HG03159 (cell line): ENCODE data around the gene TTC39B.
"Not testable (repeated sequence)": the region's sequence is repeated elsewhere in the genome, so short reads cannot be mapped to it uniquely, and the experiment has no call there.

Source experiments
- ATAC-seq: cut with Tn5 transposase; IDR thresholded peaks from one replicate; pipeline ENCODE4 v1.9.1; 2021; ENCODE audit warnings: mild to moderate bottlenecking, moderate library complexity; ENCODE audit not compliant: unreplicated experiment

The TTC39B gene

DNA sequence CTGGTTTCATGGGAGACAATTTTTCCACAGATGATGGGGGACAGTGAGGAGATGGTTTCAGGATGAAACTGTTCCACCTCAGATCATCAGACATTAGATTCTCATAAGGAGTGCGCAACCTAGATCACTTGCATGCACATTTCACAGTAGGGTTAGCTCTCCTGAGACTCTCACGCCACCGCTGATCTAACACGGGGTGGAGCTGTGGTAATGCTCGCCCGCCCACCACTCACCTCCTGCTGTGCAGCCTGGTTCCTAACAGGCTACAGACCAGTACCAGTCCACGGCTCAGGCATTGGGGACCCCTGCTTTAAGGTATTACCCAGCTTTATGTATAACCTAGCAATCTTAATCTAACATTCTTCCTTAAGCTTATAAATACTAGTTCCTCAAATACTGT, 35.6 kb downstream of the TTC39B start:
- no peak for ATAC-seq

DNA sequence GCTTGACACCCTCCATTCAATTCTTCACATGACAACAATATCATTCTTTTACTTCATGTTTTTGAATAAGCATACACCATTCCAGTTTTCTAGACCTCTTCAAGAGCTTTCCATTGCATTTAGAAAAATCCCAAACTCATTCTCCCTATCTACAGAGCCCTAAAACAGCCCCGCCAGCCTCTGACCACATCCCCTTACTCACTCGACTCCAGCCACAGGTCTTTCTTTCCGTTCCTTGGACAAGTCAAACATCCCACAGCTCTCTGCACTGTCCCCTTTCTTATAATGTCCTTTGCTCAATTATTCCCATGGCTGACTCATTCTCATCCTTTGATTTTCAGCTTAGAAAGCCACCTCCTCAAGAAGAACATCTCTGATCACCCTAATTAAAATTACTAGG, 38.2 kb downstream of the TTC39B start:
- ATAC-seq: no peak

DNA sequence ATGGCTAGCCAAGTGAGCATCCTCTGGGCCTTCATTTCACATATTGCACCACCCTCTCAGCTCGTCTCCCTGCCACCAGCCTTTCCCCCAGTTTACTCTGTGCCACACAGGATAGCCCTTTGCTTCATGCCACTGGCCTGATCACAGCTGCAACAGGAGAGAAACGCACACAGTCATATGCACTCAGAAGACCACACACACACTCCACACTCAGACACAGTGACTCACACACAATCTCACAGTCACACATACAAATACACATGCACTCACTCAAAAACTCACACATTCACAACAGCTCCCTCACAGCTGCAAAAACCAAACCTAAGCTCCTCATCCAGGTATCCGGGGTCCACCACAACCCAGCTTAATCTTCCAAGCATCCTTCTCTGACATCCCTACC, 38.7 kb downstream of the TTC39B start:
- ATAC-seq: no peak

DNA sequence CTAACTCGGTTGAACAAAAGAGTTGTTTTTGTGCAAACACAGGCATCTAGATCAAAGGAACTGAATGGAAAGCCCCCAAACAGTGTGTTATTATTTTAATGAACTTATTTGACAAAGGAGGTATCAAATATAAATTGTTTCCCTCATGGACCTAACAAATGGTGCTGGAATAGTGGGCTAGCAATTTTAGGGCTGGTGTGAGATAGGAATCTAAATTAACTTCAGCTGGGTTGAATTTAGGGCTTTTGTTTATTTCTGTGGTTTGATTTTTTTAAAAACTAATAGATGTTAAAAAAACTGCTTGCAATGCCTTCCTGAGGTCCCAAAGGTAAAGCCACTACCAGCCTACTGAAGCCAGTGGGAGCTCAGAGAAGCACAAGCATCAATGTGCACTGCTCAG, 42.1 kb downstream of the TTC39B start:
- ATAC-seq: no peak

DNA sequence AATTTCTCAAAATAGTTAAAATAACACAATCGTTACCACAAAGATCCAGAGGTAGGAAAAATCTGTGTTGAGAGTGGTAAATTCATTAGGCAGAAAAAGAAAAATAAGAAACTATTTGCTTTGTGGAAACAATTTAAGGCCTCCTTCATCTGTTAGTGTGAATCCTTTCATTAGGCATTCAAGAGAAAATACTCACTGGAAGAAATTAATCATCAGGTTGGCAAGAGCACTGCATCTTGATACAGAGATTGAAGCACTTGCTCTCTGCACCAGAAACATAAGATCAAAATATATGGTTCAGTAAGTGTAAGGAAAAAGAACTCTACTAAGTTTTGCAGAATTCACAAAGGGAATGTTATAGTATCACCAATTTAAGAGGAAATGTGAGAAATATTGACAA, 44.4 kb downstream of the TTC39B start:
- no peak for ATAC-seq

DNA sequence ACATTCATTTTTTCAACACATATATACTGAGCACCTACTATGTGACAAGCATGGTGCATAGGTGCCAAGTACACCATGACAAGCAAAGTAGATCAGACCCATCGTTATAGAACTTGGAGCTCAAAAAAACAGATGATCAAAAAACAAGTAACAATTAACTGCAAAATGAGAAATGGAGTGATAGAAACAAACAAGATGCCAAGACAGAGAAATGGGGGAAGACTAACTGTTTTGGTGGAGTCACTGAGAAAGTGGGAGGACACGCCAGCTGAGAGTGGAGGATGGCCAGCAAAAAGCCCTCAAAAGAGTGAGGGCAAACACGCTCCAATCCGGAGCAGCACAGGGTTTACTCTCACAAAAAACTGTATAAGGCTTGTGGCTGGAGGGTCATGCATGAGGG, 50.6 kb downstream of the TTC39B start:
- ATAC-seq: no peak

DNA sequence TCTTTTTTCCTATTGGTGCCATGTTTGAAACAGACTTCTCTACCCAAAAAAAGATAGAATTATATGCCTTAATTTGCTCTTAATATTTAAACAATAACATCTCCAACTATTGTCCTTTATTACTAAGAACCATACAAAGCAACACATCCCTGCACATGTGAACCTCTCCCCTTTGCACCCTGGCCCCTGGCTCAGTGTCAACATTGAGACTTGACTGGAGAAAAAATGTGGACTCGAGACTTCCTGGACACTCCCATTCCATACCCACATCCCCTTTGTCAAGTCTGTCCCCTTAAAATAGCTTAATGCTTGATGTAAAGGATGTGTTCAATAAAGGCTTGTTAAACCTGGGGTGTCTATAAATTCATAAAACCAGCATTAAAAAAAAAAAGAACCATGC, 53.2 kb downstream of the TTC39B start:
- no peak for ATAC-seq

DNA sequence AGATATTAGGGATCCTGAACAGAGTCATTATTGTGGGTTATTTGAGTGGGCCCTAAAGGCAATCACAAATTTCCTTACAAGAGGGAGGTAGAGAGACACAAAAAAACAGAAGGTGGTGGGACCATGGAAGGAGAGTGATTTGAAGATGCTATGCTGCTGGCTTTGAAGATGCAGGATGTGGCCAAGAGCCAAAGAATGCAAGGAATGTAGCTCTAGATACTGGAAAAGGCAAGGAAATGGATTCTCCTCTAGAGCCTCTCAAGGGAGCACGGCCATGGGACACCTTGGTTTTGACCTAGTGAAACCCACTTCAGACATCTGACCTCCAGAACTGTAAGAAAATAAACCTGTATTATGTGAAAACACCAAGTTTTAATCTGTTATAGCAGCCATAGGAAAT, 53.8 kb downstream of the TTC39B start:
- ATAC-seq: no peak

DNA sequence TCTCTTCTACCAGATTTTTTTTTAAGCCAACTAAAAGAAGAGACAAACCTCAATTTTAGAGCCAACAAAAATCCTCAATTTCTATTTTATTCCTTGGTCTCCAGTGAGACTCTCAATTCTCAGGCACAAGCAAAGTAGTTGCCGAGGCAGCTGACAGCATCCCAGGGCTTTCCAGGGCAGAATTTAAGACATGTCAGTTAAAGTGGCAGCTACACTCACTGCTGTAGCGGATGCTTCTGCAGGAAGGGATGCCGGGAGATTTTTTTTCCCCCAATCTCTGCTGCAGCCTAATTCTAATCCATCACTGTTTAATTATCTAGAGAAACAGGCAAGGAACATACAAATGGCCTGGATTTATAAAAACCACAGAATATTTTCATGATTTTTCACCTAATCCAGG, 57.0 kb downstream of the TTC39B start:
- no peak for ATAC-seq

DNA sequence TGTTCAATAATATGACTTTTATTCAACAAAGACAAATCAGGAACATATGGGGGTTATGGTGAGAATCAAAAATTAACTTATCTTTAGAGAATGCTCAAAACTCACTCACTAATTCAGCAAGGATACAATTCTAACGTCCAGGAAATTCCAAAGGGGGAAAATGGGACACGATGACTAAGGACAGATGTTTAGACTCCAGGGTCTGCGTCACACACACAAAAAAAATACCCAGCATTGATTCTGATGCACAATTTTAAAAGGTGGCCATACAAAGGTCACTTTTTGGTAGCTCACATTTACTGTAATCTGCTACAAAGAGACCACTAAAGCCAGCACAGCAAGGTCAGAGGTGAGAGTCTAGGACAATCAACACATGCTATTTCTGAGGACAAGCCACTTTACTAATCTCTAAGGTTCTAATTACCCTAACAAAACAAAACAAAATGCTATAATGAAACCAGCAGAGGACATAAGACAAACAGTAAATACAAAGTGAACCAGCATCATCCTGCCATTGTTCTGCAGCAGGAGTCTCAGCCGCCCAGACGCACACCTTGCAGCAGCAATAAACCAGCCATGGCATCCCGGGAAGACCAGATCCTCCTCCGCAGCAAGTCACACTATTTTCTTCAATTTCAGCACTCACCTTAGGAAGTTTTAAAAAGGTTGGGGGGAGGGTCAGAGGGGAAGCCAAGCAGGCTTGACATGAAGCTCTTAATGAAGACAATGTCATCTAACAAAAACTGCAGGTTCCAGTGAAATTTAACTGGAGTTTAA, 57.8 kb downstream of the TTC39B start:
- no peak for ATAC-seq

DNA sequence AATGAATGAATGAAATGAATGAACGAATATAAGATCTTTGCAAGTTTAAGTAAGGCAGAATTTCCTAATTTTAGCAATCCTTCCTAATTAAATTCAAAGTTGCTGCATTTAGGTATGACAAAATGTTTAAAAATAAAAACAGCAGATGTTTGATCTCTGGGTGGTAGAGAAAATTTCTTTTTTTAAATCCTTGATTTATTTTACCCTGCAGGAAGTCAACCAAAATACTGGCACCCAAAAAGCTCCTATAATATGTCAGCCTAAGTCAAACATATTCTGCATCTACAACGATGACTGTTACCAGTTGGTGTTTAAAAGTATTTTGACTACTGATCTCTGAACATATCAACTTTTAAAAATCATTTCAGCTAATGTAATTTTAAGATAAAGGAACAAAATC, 58.4 kb downstream of the TTC39B start:
- ATAC-seq: no peak

DNA sequence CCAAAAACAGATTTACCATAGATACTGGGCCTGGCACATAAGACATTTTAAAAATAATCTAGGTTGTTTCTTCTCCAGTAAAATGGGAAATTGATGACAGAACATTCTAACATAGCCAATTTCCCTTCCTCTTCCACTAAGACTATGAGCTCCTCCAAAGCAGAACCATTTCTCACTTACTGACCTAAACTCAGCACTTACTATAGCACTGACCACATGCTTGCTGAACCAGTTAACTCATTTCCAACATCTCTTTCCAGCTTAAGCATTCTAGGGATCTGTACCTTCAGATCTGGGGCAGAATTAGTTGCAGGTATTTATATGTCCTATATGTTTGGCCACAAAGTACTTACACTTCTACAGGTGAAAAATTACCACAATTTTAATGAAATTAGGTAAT, 58.9 kb downstream of the TTC39B start:
- no peak for ATAC-seq

DNA sequence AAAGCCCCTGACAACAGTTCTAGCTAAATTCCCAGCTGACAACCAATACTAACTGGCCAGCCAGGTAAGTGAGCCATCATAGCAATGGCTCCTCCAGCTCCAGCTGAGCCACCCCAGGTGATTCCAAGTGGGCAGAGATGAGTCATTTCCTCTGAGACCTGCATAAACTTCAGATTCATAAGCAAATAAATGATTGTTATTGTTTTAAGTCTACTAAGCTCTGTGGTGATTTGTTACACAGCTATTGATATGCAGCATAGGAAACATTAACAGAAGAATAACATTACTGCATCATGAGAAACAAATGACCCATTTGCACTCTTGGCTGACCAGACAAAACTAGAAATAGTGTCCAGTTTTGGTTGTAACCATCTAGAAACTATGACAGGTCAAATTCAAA, 60.3 kb downstream of the TTC39B start:
- ATAC-seq: no peak

DNA sequence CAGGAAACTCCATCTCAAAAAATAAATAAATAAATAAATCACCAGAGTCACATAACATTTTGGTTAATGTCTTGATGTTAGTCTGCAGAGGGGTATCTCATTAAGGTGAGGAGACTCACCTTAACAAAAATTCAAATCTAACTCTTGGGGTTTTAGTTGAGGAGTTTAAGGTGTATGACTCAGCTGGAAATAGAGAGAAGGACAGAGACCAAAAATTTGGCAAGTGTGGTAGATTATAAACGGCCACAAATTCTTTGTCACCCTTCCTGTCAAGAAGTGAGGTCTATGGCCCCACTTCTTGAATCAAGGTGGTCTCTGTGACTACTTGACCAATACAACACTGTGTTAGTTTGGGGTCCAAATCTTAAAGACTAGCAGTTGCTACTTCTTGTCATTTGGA, 60.8 kb downstream of the TTC39B start:
- no peak for ATAC-seq

DNA sequence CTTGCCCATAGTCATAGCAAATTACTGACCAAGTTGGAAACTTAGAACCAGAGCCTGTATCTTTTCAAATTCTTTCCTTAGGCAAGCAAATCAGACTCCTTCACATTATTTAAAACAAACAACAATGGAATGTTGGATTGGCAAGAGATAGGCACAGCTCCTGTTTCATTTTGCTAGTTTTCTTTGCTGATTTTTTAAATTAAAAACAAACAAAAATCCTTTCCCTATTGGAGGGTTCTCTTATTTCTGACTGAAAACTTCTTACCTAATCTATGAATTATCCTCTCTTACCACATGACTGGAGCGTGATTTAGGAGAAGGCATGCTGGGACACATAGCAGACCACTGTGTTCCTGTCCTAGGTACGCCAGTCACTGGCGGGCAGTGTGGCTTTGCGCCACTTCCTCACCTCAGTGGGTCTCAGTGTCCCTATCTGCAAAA, 63.0 kb downstream of the TTC39B start:
- ATAC-seq: no peak

DNA sequence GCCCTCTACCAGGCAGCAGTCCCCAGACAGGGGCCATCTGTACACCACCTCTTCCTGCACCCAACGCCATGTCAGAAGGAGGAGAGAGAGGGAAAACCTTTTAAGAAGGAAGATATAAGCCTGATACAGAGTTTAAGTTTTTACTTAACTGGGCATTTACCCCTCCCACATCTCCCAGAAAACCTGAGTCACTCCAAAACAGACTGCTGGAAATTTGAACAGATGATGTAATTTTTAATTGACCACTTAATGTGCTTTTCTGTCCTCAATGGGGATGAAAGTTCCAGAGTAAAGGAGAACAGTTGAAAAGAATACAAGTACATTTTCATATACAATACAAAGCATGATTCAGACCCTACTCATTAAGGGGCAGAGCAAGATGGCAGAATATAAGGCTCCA, 63.9 kb downstream of the TTC39B start:
- ATAC-seq: no peak

DNA sequence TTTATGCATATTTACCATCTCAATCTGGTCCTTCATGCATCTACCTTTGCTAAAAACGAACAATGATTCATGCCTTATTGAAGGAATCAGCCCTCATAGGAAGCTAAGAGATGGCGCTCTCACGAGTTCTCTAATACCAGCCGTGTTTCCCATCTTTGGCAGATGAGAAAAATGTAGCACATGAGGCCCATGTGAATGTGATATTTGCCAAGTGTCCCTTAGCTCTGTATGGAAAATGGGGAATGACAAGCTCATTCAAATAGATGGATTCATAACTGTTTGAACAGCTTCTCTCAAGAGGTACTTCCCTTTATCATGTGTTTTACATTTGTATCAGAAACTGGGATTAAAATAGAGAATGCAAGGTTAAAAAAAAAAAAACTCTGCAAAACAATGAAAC, 66.1 kb downstream of the TTC39B start:
- ATAC-seq: no peak

DNA sequence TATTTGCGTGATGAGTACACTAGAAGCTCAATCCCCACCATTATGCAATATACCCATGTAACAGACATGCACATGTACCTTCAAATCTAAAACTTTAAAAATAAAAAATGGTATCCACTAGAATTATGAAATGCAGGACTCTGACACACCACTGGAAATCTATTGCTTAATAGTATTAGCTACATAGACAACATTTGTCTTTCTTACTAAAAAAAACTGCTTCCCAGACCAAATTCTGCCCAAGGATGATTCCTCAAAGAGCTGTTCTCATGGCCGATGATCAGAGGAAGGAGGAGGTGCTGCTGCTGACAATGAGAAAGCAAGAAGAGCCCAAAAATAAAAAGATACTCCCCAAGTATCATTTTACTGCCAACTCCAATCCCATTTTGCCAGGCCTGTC, 67.2 kb downstream of the TTC39B start:
- no peak for ATAC-seq

DNA sequence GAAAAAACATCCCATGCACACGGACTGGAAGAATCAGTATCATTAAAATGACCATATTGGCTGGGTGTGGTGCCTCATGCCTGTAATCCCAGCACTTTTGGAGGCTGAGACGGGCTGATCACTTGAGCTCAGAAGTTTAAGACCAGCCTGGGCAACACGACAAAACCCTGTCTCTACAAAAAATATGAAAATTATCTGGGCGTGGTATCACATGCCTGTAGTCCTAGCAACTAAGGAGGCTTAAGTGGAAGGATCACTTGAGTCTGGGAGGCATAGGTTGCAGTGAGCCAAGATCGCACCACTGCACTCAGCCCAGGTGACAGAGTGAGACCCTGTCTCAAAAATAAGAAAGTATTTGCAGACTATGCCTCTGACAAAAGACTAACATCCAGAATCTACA, 68.4 kb downstream of the TTC39B start:
- no peak for ATAC-seq

DNA sequence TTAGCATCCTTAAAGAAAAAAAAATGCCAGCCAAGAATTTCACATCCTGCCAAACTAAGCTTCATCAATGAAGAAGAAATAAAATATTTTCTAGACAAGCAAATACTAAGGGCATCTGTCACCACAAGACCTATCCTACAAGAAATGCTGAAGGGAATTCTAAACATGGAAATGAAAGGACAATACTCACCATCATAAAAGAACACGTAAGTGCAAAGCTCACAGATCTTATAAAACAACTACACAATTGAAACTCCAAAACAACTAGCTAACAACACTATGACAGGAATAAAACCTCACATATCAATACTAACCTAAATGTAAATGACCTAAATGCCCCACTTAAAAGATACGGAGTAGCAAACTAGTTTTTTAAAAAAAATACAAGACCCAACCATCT, 71.4 kb downstream of the TTC39B start:
- ATAC-seq: no peak

DNA sequence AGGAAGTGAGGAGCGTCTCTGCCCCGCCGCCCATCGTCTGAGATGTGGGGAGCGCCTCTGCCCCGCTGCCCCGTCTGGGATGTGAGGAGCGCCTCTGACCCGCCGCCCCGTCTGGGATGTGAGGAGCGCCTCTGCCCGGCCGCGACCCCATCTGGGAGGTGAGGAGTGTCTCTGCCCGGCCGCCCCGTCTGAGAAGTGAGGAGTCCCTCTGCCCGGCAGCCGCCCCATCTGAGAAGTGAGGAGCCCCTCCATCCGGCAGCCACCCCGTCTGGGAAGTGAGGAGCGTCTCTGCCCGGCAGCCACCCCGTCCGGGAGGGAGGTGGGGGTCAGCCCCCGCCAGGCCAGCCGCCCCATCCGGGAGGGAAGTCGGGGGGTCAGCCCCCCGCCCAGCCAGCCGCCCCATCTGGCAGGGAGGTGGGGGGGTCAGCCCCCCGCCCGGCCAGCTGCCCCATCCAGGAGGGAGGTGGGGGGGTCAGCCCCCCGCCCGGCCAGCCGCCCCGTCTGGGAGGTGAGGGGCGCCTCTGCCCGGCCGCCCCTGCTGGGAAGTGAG, 73.0 kb downstream of the TTC39B start:
- ATAC-seq: not testable (repeated sequence)

DNA sequence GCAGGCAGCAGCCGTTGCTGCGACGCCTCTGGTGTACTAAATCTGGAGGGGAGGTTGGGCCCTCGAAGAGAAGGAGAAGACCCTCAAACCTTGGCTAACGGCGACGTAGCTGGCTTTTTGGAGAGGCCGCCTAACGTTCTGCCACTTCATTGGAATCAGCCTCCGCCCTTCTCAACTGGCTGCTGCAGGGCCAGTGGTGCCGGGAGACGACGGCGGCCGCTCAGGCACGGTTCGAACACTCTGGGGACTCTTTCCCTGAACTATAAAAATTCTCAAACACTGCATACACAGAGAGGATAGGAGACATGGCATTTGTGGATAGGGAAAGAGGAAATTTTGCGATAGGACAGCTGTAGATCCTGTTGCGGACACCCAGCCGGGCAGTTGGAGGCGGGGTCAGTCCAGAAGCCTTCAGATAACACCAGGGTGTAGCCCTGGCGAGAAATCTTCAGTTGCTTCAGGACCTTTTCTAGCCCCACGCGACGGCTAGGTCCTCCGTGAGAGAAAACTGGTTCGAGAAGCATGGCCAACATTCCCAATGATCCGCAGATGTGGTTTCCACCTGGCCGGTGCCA, 74.2 kb downstream of the TTC39B start:
- not testable (repeated sequence) for ATAC-seq
